H9 (cell line): ENCODE data around the gene E2F4. TPM values are rescaled to one million over a fixed set of nuclear protein-coding genes. Genes with fewer than 3 reads are reported as not detected.

Experiments
- DNase-seq: peaks from one replicate; pipeline ENCODE4 v3.0.0-alpha.2; 2017
- H2AFZ ChIP-seq: one replicate; pipeline ENCODE4 v1.6.1; 2013; ENCODE audit warnings: mild to moderate bottlenecking, low read length, control low read depth, moderate library complexity
- H2AK5ac ChIP-seq: 2 replicates; pipeline ENCODE4 v1.6.1; 2013; ENCODE audit warnings: low read length, control low read depth, mixed read lengths; ENCODE audit not compliant: insufficient read length
- H2BK120ac ChIP-seq: one replicate; pipeline ENCODE4 v1.6.1; 2013; ENCODE audit warnings: low read depth, mild to moderate bottlenecking, low read length, control low read depth, inconsistent platforms; ENCODE audit not compliant: poor library complexity, severe bottlenecking
- H2BK12ac ChIP-seq: 2 replicates; pipeline ENCODE4 v1.6.1; 2013; ENCODE audit warnings: low read length, control low read depth, mixed read lengths, low read depth; ENCODE audit not compliant: insufficient read length
- H2BK15ac ChIP-seq: 2 replicates; pipeline ENCODE4 v1.6.1; 2013; ENCODE audit warnings: low read depth, low read length, control low read depth
- H2BK20ac ChIP-seq: one replicate; pipeline ENCODE4 v1.6.1; 2013; ENCODE audit warnings: low read depth, mild to moderate bottlenecking, low read length, control low read depth, inconsistent platforms; ENCODE audit not compliant: poor library complexity, severe bottlenecking
- H2BK5ac ChIP-seq: 2 replicates; pipeline ENCODE4 v1.6.1; 2013; ENCODE audit warnings: low read length, control low read depth, mixed read lengths; ENCODE audit not compliant: insufficient read length
- H3K14ac ChIP-seq: 2 replicates; pipeline ENCODE4 v1.6.1; 2013; ENCODE audit warnings: low read length, control low read depth; ENCODE audit not compliant: insufficient read depth
- H3K18ac ChIP-seq: 2 replicates; pipeline ENCODE4 v1.6.1; 2013; ENCODE audit warnings: low read depth, mild to moderate bottlenecking, mixed read lengths, low read length, control low read depth; ENCODE audit not compliant: insufficient read length
- H3K23ac ChIP-seq: 2 replicates; pipeline ENCODE4 v1.6.1; 2013; ENCODE audit warnings: low read length, control low read depth, mixed read lengths, low read depth; ENCODE audit not compliant: insufficient read length
- H3K23me2 ChIP-seq: 2 replicates; pipeline ENCODE4 v1.6.1; 2013; ENCODE audit warnings: low read depth, mild to moderate bottlenecking, mixed read lengths, low read length, control low read depth; ENCODE audit not compliant: insufficient read length, poor library complexity, severe bottlenecking
- H3K27ac ChIP-seq: 2 replicates; pipeline ENCODE4 v1.5.1; 2013; ENCODE audit warnings: low read length, control low read depth, mixed read lengths, low read depth; ENCODE audit not compliant: insufficient read length
- H3K27me3 ChIP-seq: 2 replicates; pipeline ENCODE4 v1.6.1; 2013; ENCODE audit warnings: low read length, control low read depth, inconsistent platforms; ENCODE audit not compliant: insufficient read depth
- H3K4ac ChIP-seq: 2 replicates; pipeline ENCODE4 v1.6.1; 2013; ENCODE audit warnings: low read depth, mild to moderate bottlenecking, control low read depth, inconsistent platforms, low read length, moderate library complexity
- H3K4me1 ChIP-seq: 2 replicates; pipeline ENCODE4 v1.6.1; 2013; ENCODE audit warnings: low read length, control low read depth, inconsistent platforms; ENCODE audit not compliant: insufficient read depth
- H3K4me2 ChIP-seq: 2 replicates; pipeline ENCODE4 v1.6.1; 2013; ENCODE audit warnings: low read length, control low read depth, mixed read lengths; ENCODE audit not compliant: insufficient read length, insufficient read depth
- H3K56ac ChIP-seq: 2 replicates; pipeline ENCODE4 v1.6.1; 2013; ENCODE audit warnings: low read depth, mild to moderate bottlenecking, mixed read lengths, low read length, control low read depth; ENCODE audit not compliant: insufficient read length
- H3K79me1 ChIP-seq: 2 replicates; pipeline ENCODE4 v1.6.1; 2013; ENCODE audit warnings: low read depth, mild to moderate bottlenecking, moderate library complexity, low read length, control low read depth, inconsistent platforms; ENCODE audit not compliant: insufficient read depth, poor library complexity, severe bottlenecking
- H3K79me2 ChIP-seq: 2 replicates; pipeline ENCODE4 v1.6.1; 2013; ENCODE audit warnings: low read length, control low read depth, inconsistent platforms; ENCODE audit not compliant: insufficient read depth
- H3K9ac ChIP-seq: 2 replicates; pipeline ENCODE4 v1.6.1; 2013; ENCODE audit warnings: low read length, control low read depth, mixed read lengths; ENCODE audit not compliant: insufficient read length; ENCODE audit errors: extremely low read depth
- H3K9me3 ChIP-seq: one replicate; pipeline ENCODE4 v1.6.1; 2013; ENCODE audit warnings: low read depth, low read length, inconsistent platforms; ENCODE audit not compliant: control insufficient read depth
- H3T11ph ChIP-seq: one replicate; pipeline ENCODE4 v1.6.1; 2013; ENCODE audit warnings: mild to moderate bottlenecking, low read length, control low read depth, inconsistent platforms
- H4K20me1 ChIP-seq: one replicate; pipeline ENCODE4 v1.6.1; 2013; ENCODE audit not compliant: control insufficient read depth, insufficient read length, insufficient read depth
- H4K5ac ChIP-seq: 2 replicates; pipeline ENCODE4 v1.6.1; 2013; ENCODE audit warnings: low read depth, mild to moderate bottlenecking, mixed read lengths, low read length, control low read depth; ENCODE audit not compliant: insufficient read length
- H4K8ac ChIP-seq: replicated peaks from 2 replicates; pipeline ENCODE4 v1.6.1; 2013; ENCODE audit warnings: low read length, control low read depth, mixed read lengths, low read depth; ENCODE audit not compliant: insufficient read length
- H4K91ac ChIP-seq: 2 replicates; pipeline ENCODE4 v1.6.1; 2013; ENCODE audit warnings: low read depth, mild to moderate bottlenecking, moderate library complexity, mixed read lengths, low read length, control low read depth; ENCODE audit not compliant: insufficient read length
- H3K27ac Mint-ChIP-seq, 3 experiments: 2 replicates in 2 of 3; 3 replicates in 1 of 3; pipeline ENCODE4 v1.8.0; 2020 to 2021; ENCODE audit warnings: mixed read lengths in 3 of 3, mild to moderate bottlenecking in 1 of 3, moderate library complexity in 1 of 3
- H3K27me3 Mint-ChIP-seq: 2 replicates; pipeline ENCODE4 v1.8.0; 2021; ENCODE audit warnings: low read depth, mild to moderate bottlenecking, moderate library complexity, mixed read lengths
- H3K36me3 Mint-ChIP-seq, 3 experiments: 2 replicates in 2 of 3; 3 replicates in 1 of 3; pipeline ENCODE4 v1.8.0; 2020 to 2021; ENCODE audit warnings: low read depth in 3 of 3, mixed read lengths in 3 of 3; ENCODE audit not compliant: insufficient read depth in 1 of 3
- H3K4me1 Mint-ChIP-seq, 2 experiments: 2 replicates each; pipeline ENCODE4 v1.8.0; 2020; ENCODE audit warnings: mixed read lengths in 2 of 2
- H3K4me3 Mint-ChIP-seq, 2 experiments: 2 replicates in 1 of 2; 3 replicates in 1 of 2; pipeline ENCODE4 v1.8.0; 2020 to 2021; ENCODE audit warnings: mild to moderate bottlenecking in 2 of 2, mixed read lengths in 2 of 2, moderate library complexity in 1 of 2
- H3K9me3 Mint-ChIP-seq, 2 experiments: 2 replicates in 1 of 2; 3 replicates in 1 of 2; pipeline ENCODE4 v1.8.0; 2020; ENCODE audit warnings: mild to moderate bottlenecking in 2 of 2, mixed read lengths in 2 of 2, moderate library complexity in 1 of 2
- WGBS: extraction: QIAGEN DNeasy Blood & Tissue Kit; methylation state at CpG from one replicate; pipeline ENCODE4 v1.1.7; 2013; ENCODE audit warnings: missing lambda C conversion rate, low lambda C conversion rate, mixed read lengths; ENCODE audit not compliant: insufficient read length; ENCODE audit errors: extremely low coverage; 5-methylcytosine and 5-hydroxymethylcytosine counted together
- total RNA-seq: library from RNA; stranded (reverse); gene quantifications from 2 replicates; pipeline ENCODE4 v1.2.1, GENCODE V29; 2021
- TF ChIP-seq, protein P1 (sequence below): fragments of 200-600 bp; sonication (generic); conservative IDR thresholded peaks from 3 replicates; pipeline ENCODE4 v1.8.0; 2021; ENCODE audit warnings: antibody characterized with exemption, mild to moderate bottlenecking

E2F4 gene
- total RNA-seq, 1 experiment from 2014 or later = 116 TPM

DNA sequence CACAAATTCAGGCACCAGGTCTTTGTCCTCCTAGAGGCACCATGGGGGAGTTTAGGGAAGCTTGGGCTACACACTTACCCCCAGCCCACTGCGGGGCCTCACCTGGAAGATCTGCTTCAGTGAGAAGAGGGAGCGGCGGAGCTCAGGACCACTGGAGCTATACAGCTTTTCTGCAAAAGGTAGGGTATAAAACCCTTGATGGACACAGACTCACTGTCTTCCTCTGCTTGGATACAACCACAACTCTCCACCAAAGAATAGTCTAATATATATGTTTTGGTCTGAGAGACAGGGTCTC, 46.3 kb downstream of the E2F4 start:
- Histone ChIP-seq H3K79me2 (no peaks in the 10 kb centered on the region), H4K8ac (no peak overlapping the region), H2BK120ac (no peak overlapping the region), H2AK5ac (no peak overlapping the region), H4K20me1 (peaks cover 3% of the 10 kb centered on the region), H3K14ac (no peak overlapping the region), H3K4me1 (peaks cover 11% of the 10 kb centered on the region; the same call in 1 of the 2 replicates), H4K5ac (no peak overlapping the region), H3K9ac (no peak overlapping the region), H3K27me3 (no peaks in the 10 kb centered on the region), H3K56ac (no peak overlapping the region), H3K27ac (no peak overlapping the region), H3T11ph (no peak overlapping the region), H2BK5ac (no peak overlapping the region), H3K79me1 (peaks cover 4% of the 10 kb centered on the region), H3K9me3 (no peaks in the 10 kb centered on the region), H4K91ac (no peak overlapping the region), H2AFZ (no peak overlapping the region), H3K23me2 (no peaks in the 10 kb centered on the region), H3K4ac (no peak overlapping the region), H2BK12ac (no peak overlapping the region), H3K18ac (no peak overlapping the region), H3K23ac (no peak overlapping the region), H2BK20ac (no peak overlapping the region), H2BK15ac (no peak overlapping the region), H3K4me2 (no peak overlapping the region)
- H3K27ac Mint-ChIP-seq = no peak overlapping the region
- no peaks in the 10 kb centered on the region for H3K9me3 Mint-ChIP-seq
- no peaks in the 10 kb centered on the region for H3K27me3 Mint-ChIP-seq
- H3K4me1 Mint-ChIP-seq = peaks cover 13 to 20% of the 10 kb centered on the region in 2 experiments
- no CpG with 5 or more reads among the region's 3 CpGs for WGBS
- TF ChIP-seq, protein P1, sequence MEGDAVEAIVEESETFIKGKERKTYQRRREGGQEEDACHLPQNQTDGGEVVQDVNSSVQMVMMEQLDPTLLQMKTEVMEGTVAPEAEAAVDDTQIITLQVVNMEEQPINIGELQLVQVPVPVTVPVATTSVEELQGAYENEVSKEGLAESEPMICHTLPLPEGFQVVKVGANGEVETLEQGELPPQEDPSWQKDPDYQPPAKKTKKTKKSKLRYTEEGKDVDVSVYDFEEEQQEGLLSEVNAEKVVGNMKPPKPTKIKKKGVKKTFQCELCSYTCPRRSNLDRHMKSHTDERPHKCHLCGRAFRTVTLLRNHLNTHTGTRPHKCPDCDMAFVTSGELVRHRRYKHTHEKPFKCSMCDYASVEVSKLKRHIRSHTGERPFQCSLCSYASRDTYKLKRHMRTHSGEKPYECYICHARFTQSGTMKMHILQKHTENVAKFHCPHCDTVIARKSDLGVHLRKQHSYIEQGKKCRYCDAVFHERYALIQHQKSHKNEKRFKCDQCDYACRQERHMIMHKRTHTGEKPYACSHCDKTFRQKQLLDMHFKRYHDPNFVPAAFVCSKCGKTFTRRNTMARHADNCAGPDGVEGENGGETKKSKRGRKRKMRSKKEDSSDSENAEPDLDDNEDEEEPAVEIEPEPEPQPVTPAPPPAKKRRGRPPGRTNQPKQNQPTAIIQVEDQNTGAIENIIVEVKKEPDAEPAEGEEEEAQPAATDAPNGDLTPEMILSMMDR = no peak
- H3K4me3 Mint-ChIP-seq = no peak overlapping the region
- peaks cover 23 to 57% (median 39%) of the 10 kb centered on the region in 3 experiments for H3K36me3 Mint-ChIP-seq
- DNase-seq = no peak
